NT2/D1 (cell line): Measurements from ENCODE around the gene SMIM43.
"Not testable (repeated sequence)": the region's sequence is repeated elsewhere in the genome, so short reads cannot be mapped to it uniquely, and the experiment has no call there.

ENCODE experiments used
- DNase-seq: peaks from one replicate; pipeline ENCODE4 v3.0.0-alpha.2; 2011; ENCODE audit warnings: low read depth, low spot score
- H3K27me3 ChIP-seq: 2 replicates; pipeline ENCODE4 v1.6.0; 2011; ENCODE audit warnings: mild to moderate bottlenecking; ENCODE audit not compliant: insufficient read length, insufficient read depth
- H3K36me3 ChIP-seq: 2 replicates; pipeline ENCODE4 v1.6.1; 2011; ENCODE audit warnings: mild to moderate bottlenecking, low read length, mixed read lengths; ENCODE audit not compliant: insufficient read depth, insufficient read length
- H3K4me1 ChIP-seq: 2 replicates; pipeline ENCODE4 v1.5.1; 2011; ENCODE audit not compliant: insufficient read depth, insufficient read length
- H3K4me3 ChIP-seq: 2 replicates; pipeline ENCODE4 v1.5.1; 2011; ENCODE audit warnings: low read depth; ENCODE audit not compliant: insufficient read length
- H3K9ac ChIP-seq: 2 replicates; pipeline ENCODE4 v1.6.0; 2011; ENCODE audit warnings: low read depth; ENCODE audit not compliant: insufficient read length
- H3K9me3 ChIP-seq: 2 replicates; pipeline ENCODE4 v1.5.1; 2011; ENCODE audit warnings: mild to moderate bottlenecking, low read length; ENCODE audit not compliant: insufficient read depth
- SUZ12 ChIP-seq: IDR thresholded peaks from 2 replicates; pipeline ENCODE4 v1.6.1; 2011; ENCODE audit not compliant: insufficient read length, insufficient read depth; ENCODE audit errors: extremely low read depth
- YY1 ChIP-seq: IDR thresholded peaks from 2 replicates; pipeline ENCODE4 v1.6.1; 2011; ENCODE audit not compliant: insufficient read length, insufficient read depth
- ZNF274 ChIP-seq: IDR thresholded peaks from 2 replicates; pipeline ENCODE4 v1.6.1; 2011; ENCODE audit warnings: mild to moderate bottlenecking, low read depth, low read length

SMIM43 gene

GRCh38 chr4:121765971-121766538 is 1.1 kb upstream of the SMIM43 start:
- Histone ChIP-seq H3K4me1 (peaks cover 3% of the 10 kb centered on the region), H3K4me3 (no peak overlapping the region), H3K9ac (no peak overlapping the region), H3K36me3 (no peaks in the 10 kb centered on the region), H3K27me3 (peaks cover 61% of the 10 kb centered on the region), H3K9me3 (no peaks in the 10 kb centered on the region)
- no peak for TF ChIP-seq SUZ12
- no peak for TF ChIP-seq ZNF274
- no peak for TF ChIP-seq YY1
- DNase-seq = no peak

- peak overlapping the region; percentile 63 for H3K4me3 ChIP-seq
- H3K9ac ChIP-seq = peak overlapping the region; percentile 72
- peaks cover 3% of the 10 kb centered on the region for H3K4me1 ChIP-seq
- H3K27me3 ChIP-seq = peaks cover 61% of the 10 kb centered on the region
- no peaks in the 10 kb centered on the region for H3K36me3 ChIP-seq
- H3K9me3 ChIP-seq = no peaks in the 10 kb centered on the region
- DNase-seq = no peak
- TF ChIP-seq YY1 (no peak), SUZ12 (no peak), ZNF274 (no peak)
These were observed 373 bp upstream of the SMIM43 start for GRCh38 chr4:121765368-121765705.

GRCh38 chr4:121764303-121764701 is 662 bp downstream of the SMIM43 start:
- peaks cover 61% of the 10 kb centered on the region for H3K27me3 ChIP-seq
- H3K36me3 ChIP-seq = no peaks in the 10 kb centered on the region
- H3K4me1 ChIP-seq = peaks cover 3% of the 10 kb centered on the region
- DNase-seq = no peak
- H3K9ac ChIP-seq = peak overlapping the region; percentile 72
- H3K4me3 ChIP-seq = peak overlapping the region; percentile 63
- no peaks in the 10 kb centered on the region for H3K9me3 ChIP-seq
- TF ChIP-seq YY1 (no peak), ZNF274 (no peak), SUZ12 (no peak)

- DNase-seq = no peak
- no peaks in the 10 kb centered on the region for H3K36me3 ChIP-seq
- peaks cover 33% of the 10 kb centered on the region for H3K27me3 ChIP-seq
- no peak overlapping the region for H3K4me3 ChIP-seq
- no peaks in the 10 kb centered on the region for H3K4me1 ChIP-seq
- TF ChIP-seq YY1 = no peak
- TF ChIP-seq SUZ12 = no peak
- TF ChIP-seq ZNF274 = no peak
- H3K9ac ChIP-seq = no peak overlapping the region
- no peaks in the 10 kb centered on the region for H3K9me3 ChIP-seq
These were observed 4.8 kb downstream of the SMIM43 start for GRCh38 chr4:121760205-121760604.

- H3K4me3 ChIP-seq = no peak overlapping the region
- H3K9ac ChIP-seq = no peak overlapping the region
- no peak for DNase-seq
- no peaks in the 10 kb centered on the region for H3K36me3 ChIP-seq
- no peaks in the 10 kb centered on the region for H3K4me1 ChIP-seq
- no peak for TF ChIP-seq YY1
- TF ChIP-seq SUZ12 = no peak
- TF ChIP-seq ZNF274 = no peak
- H3K9me3 ChIP-seq = no peaks in the 10 kb centered on the region
- H3K27me3 ChIP-seq = peaks cover 21% of the 10 kb centered on the region
These were observed 5.9 kb downstream of the SMIM43 start for GRCh38 chr4:121758925-121759568.

GRCh38 chr4:121752142-121752541 is 12.8 kb downstream of the SMIM43 start:
- not testable (repeated sequence) for H3K36me3 ChIP-seq, DNase-seq, H3K9me3 ChIP-seq, H3K4me3 ChIP-seq, H3K4me1 ChIP-seq, H3K27me3 ChIP-seq, H3K9ac ChIP-seq

GRCh38 chr4:121749225-121749624 is 15.7 kb downstream of the SMIM43 start:
- Histone ChIP-seq H3K4me3 (no peak overlapping the region), H3K9ac (no peak overlapping the region), H3K9me3 (no peaks in the 10 kb centered on the region), H3K36me3 (no peaks in the 10 kb centered on the region), H3K27me3 (no peaks in the 10 kb centered on the region), H3K4me1 (no peaks in the 10 kb centered on the region)
- TF ChIP-seq ZNF274 (no peak), YY1 (no peak), SUZ12 (no peak)
- DNase-seq = peak; percentile 90

GRCh38 chr4:121742794-121743193 is 22.2 kb downstream of the SMIM43 start:
- Histone ChIP-seq H3K27me3 (no peaks in the 10 kb centered on the region), H3K9me3 (no peaks in the 10 kb centered on the region), H3K4me1 (peaks cover under 1% of the 10 kb centered on the region), H3K36me3 (no peaks in the 10 kb centered on the region), H3K9ac (no peak overlapping the region), H3K4me3 (no peak overlapping the region)
- TF ChIP-seq SUZ12 = no peak
- no peak for TF ChIP-seq YY1
- TF ChIP-seq ZNF274 = no peak
- no peak for DNase-seq
